ENCODE measurements around the gene IQCM. TPM values are rescaled to one million over a fixed set of nuclear protein-coding genes. Genes with fewer than 3 reads are reported as not detected.

The IQCM gene
- total RNA-seq, 1 experiment from 2014 or later, result 0.11 TPM

- no peaks in the 10 kb centered on the region; the same call in 1 of the 2 replicates for H3K27me3 Mint-ChIP-seq (ENCODE audit: low read depth)
- POLR2A ChIA-PET, result no interaction called here
- no peaks in the 10 kb centered on the region for H3K4me1 Mint-ChIP-seq
- no peak overlapping the region for H3K27ac Mint-ChIP-seq
- H3K9me3 Mint-ChIP-seq, result peaks cover 11% of the 10 kb centered on the region
- no peaks in the 10 kb centered on the region for H3K36me3 Mint-ChIP-seq
- DNase-seq (ENCODE audit: low spot score) (no peak), ATAC-seq (no peak)
- H3K4me3 Mint-ChIP-seq, result no peak overlapping the region
- CTCF ChIA-PET, result no interaction called here
- TF ChIP-seq, protein P1, sequence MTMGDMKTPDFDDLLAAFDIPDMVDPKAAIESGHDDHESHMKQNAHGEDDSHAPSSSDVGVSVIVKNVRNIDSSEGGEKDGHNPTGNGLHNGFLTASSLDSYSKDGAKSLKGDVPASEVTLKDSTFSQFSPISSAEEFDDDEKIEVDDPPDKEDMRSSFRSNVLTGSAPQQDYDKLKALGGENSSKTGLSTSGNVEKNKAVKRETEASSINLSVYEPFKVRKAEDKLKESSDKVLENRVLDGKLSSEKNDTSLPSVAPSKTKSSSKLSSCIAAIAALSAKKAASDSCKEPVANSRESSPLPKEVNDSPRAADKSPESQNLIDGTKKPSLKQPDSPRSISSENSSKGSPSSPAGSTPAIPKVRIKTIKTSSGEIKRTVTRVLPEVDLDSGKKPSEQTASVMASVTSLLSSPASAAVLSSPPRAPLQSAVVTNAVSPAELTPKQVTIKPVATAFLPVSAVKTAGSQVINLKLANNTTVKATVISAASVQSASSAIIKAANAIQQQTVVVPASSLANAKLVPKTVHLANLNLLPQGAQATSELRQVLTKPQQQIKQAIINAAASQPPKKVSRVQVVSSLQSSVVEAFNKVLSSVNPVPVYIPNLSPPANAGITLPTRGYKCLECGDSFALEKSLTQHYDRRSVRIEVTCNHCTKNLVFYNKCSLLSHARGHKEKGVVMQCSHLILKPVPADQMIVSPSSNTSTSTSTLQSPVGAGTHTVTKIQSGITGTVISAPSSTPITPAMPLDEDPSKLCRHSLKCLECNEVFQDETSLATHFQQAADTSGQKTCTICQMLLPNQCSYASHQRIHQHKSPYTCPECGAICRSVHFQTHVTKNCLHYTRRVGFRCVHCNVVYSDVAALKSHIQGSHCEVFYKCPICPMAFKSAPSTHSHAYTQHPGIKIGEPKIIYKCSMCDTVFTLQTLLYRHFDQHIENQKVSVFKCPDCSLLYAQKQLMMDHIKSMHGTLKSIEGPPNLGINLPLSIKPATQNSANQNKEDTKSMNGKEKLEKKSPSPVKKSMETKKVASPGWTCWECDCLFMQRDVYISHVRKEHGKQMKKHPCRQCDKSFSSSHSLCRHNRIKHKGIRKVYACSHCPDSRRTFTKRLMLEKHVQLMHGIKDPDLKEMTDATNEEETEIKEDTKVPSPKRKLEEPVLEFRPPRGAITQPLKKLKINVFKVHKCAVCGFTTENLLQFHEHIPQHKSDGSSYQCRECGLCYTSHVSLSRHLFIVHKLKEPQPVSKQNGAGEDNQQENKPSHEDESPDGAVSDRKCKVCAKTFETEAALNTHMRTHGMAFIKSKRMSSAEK (CRISPR knock-in tag; IDR thresholded peaks at IDR 0.05; ENCODE audit: borderline replicate concordance), result no peak
- no peak for TF ChIP-seq OVOL2 (CRISPR knock-in tag; IDR thresholded peaks at IDR 0.05; ENCODE audit: borderline replicate concordance)
- TF ChIP-seq AFF4 (CRISPR knock-in tag; IDR thresholded peaks at IDR 0.05; ENCODE audit: borderline replicate concordance), result no peak
- TF ChIP-seq AR (CRISPR knock-in tag; IDR thresholded peaks at IDR 0.05), result no peak
- TF ChIP-seq PRDM15 (CRISPR knock-in tag; IDR thresholded peaks at IDR 0.05), result no peak
- TF ChIP-seq TEAD1 (CRISPR knock-in tag; IDR thresholded peaks at IDR 0.05), result no peak
- TF ChIP-seq, protein P2, sequence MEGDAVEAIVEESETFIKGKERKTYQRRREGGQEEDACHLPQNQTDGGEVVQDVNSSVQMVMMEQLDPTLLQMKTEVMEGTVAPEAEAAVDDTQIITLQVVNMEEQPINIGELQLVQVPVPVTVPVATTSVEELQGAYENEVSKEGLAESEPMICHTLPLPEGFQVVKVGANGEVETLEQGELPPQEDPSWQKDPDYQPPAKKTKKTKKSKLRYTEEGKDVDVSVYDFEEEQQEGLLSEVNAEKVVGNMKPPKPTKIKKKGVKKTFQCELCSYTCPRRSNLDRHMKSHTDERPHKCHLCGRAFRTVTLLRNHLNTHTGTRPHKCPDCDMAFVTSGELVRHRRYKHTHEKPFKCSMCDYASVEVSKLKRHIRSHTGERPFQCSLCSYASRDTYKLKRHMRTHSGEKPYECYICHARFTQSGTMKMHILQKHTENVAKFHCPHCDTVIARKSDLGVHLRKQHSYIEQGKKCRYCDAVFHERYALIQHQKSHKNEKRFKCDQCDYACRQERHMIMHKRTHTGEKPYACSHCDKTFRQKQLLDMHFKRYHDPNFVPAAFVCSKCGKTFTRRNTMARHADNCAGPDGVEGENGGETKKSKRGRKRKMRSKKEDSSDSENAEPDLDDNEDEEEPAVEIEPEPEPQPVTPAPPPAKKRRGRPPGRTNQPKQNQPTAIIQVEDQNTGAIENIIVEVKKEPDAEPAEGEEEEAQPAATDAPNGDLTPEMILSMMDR (IDR thresholded peaks at IDR 0.05), result no peak
- TF ChIP-seq ZNF512 (CRISPR knock-in tag; IDR thresholded peaks at IDR 0.05; ENCODE audit: borderline replicate concordance), result no peak
- no peak for TF ChIP-seq FOXJ3 (CRISPR knock-in tag; IDR thresholded peaks at IDR 0.05; ENCODE audit: borderline replicate concordance)
- no peak for TF ChIP-seq CREB1 (CRISPR knock-in tag; IDR thresholded peaks at IDR 0.05)
- TF ChIP-seq ZBTB21 (CRISPR knock-in tag; IDR thresholded peaks at IDR 0.05; ENCODE audit: borderline replicate concordance), result no peak
- no peak for TF ChIP-seq ZNF263 (CRISPR knock-in tag; IDR thresholded peaks at IDR 0.05; ENCODE audit: low read depth)
Observed at GRCh38 chr4:149344436-149344835, 471.2 kb downstream of the IQCM start.
